Fibroblast of mammary gland (primary cell): ENCODE measurements around the gene RAB6B.

Experiments used
- DNase-seq: peaks from one replicate; pipeline ENCODE4 v3.0.0-alpha.2; 2010; ENCODE audit warnings: low read depth
- H3K4me3 ChIP-seq: 2 replicates; pipeline ENCODE4 v1.5.1; 2011; ENCODE audit warnings: low read depth, mild to moderate bottlenecking, low read length, moderate library complexity; ENCODE audit not compliant: control insufficient read depth
- CTCF ChIP-seq: conservative IDR thresholded peaks from 2 replicates; pipeline ENCODE4 v1.5.1; 2011; ENCODE audit warnings: low read depth, low read length, inconsistent platforms; ENCODE audit not compliant: control insufficient read depth, insufficient read depth

The RAB6B gene

GRCh38 chr3:133834621-133835417 is 60.9 kb downstream of the RAB6B start:
- TF ChIP-seq CTCF, result no peak
- no peak for DNase-seq
- no peak overlapping the region for H3K4me3 ChIP-seq

- H3K4me3 ChIP-seq, result no peak overlapping the region
- TF ChIP-seq CTCF, result no peak
- DNase-seq, result no peak
These were observed 61.6 kb downstream of the RAB6B start for GRCh38 chr3:133833880-133834620.

DNA sequence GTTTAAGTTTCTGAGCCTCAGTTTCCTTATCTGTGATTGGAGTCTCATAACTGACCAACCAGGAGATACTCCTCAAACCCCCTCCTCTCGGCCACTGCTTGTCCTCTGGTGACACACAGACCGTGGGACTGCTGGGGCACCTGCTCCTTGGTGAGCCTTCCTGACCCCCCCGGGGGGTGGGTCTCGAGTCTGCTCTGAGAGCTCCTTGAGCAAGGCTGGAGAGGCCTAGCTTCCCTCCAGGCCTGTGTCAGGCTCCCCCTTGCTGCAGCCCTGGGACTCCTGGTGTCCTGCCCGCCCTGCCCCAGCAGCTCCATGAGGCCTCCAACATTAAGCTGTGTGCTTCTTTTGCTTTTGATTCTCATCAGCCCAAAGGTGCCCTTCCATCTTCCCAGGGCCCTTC is 62.4 kb downstream of the RAB6B start:
- no peak for DNase-seq

GRCh38 chr3:133832802-133833144 is 62.9 kb downstream of the RAB6B start:
- DNase-seq, result no peak
- no peak for TF ChIP-seq CTCF

More for the DNA sequence above, 62.4 kb downstream of the RAB6B start:
- no peak for TF ChIP-seq CTCF
- H3K4me3 ChIP-seq, result no peak overlapping the region

DNA sequence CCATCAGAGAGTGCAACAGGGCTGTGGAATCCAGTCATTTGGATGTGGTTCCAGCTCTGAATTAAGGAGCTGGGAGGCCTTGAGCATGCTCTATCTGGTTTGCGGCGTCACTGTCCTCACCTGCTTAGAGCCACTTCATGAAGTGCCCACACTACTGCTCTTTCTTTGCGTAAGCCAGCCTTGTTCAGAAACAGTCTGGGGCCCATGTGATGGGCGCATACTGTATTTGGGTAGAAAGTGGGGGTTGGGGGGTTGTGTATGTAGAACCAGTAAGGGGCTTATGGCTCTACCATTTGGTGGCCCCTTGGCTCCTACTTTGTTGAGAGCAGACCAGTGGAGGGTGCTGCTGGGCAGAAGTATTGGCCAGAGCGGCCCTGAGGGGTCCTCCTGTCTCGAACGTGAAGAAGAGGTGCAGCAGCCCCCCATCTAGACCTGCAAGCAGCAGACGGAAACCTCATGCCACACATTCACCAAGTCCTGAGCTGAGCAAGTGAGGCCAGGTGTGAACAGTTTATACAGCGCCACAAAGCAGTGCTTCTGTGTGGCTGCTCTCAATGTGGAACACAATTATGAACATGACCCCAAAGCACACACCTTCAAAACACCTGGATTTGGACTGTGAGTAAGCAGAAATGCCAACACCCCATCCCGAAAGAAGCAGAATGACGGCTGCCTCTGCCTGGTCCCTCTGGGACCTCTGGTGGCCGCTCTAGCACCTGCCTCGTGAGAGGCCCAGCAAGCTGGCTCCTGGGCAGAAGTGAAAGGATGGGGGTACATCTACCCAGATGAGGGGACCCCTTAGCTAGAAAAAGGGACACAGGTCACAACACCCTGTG is 63.5 kb downstream of the RAB6B start:
- no peak for TF ChIP-seq CTCF
- no peak overlapping the region for H3K4me3 ChIP-seq
- no peak for DNase-seq

More at GRCh38 chr3:133832802-133833144, 62.9 kb downstream of the RAB6B start:
- no peak overlapping the region for H3K4me3 ChIP-seq

DNA sequence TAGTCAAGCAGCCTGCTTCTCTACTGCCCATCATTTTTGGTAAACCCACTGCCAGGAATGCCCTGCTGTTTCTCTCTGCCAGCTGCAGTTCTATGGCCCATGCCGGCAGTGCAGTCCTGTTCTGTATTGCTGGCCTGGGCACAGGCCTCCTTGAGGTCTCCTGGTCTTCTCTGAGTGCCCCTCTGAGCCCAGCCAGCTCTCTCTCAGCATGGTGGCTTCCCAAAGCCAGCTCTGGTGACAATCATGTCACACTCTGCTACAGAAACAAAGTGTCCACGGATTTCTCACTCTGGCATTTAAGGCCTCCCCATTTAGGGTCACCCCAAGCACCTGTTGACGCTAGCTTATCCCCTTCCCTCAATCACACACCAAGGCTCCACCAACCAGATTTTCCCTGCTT is 65.6 kb downstream of the RAB6B start:
- TF ChIP-seq CTCF, result no peak
- H3K4me3 ChIP-seq, result no peak overlapping the region
- no peak for DNase-seq
